Activated naive CD4-positive, alpha-beta T cell treated with anti-CD3 and anti-CD28 coated beads, Interleukin-2, amount 50 U/mL, for 16 hours (primary cell): ENCODE data around the gene TRIO.
"Not testable (repeated sequence)": the region's sequence is repeated elsewhere in the genome, so short reads cannot be mapped to it uniquely, and the experiment has no call there.

Experiments
- DNase-seq: peaks from one replicate; pipeline ENCODE4 v3.0.0-alpha.2; 2020

The TRIO gene

GRCh38 chr5:14531668-14532067 lies 388.5 kb downstream of the TRIO start:
- DNase-seq, result no peak

GRCh38 chr5:14532180-14532579 lies 389.0 kb downstream of the TRIO start:
- DNase-seq, result no peak

GRCh38 chr5:14534773-14535172 lies 391.6 kb downstream of the TRIO start:
- DNase-seq, result no peak

- no peak for DNase-seq
Observed at GRCh38 chr5:14545308-14545707, 402.2 kb downstream of the TRIO start.

GRCh38 chr5:14545862-14546261 lies 402.7 kb downstream of the TRIO start:
- no peak for DNase-seq

GRCh38 chr5:14547666-14548065 lies 404.5 kb downstream of the TRIO start:
- DNase-seq, result no peak

- no peak for DNase-seq
Observed at GRCh38 chr5:14551211-14551610, 408.1 kb downstream of the TRIO start.

- no peak for DNase-seq
Observed at GRCh38 chr5:14552017-14552416, 408.9 kb downstream of the TRIO start.

- DNase-seq, result not testable (repeated sequence)
Observed at GRCh38 chr5:14554288-14554687, 411.1 kb downstream of the TRIO start.

GRCh38 chr5:14556015-14556414 lies 412.9 kb downstream of the TRIO start:
- DNase-seq, result no peak

GRCh38 chr5:14557203-14557770 lies 414.1 kb downstream of the TRIO start:
- DNase-seq, result no peak

GRCh38 chr5:14557791-14558415 lies 414.8 kb downstream of the TRIO start:
- no peak for DNase-seq
